Keratinocyte (primary cell): ENCODE results near the gene SLC7A1. TPM values are rescaled to one million over a fixed set of nuclear protein-coding genes. Genes with fewer than 3 reads are reported as not detected.

Experiments
- DNase-seq: peaks from one replicate; pipeline ENCODE4 v3.0.0-alpha.2; 2011; ENCODE audit warnings: low read depth, missing footprints, low spot score
- FAIRE-seq: peaks from 2 replicates; lab custom pipeline; 2011; peaks lifted over from hg19 to GRCh38; lab: Jason Lieb, UNC
- H2AFZ ChIP-seq: 2 replicates; pipeline ENCODE4 v1.6.0; 2012; ENCODE audit warnings: low read length, control low read depth, inconsistent platforms; ENCODE audit not compliant: control insufficient read depth
- H3K27ac ChIP-seq: 2 replicates; pipeline ENCODE4 v1.5.1; 2011; ENCODE audit warnings: low read length; ENCODE audit not compliant: control insufficient read depth, insufficient read depth
- H3K27me3 ChIP-seq: 3 replicates; pipeline ENCODE4 v1.6.0; 2011; ENCODE audit warnings: low read length; ENCODE audit not compliant: control insufficient read depth, insufficient read depth; ENCODE audit errors: extremely low read depth
- H3K36me3 ChIP-seq, 2 experiments: 2 replicates in 1 of 2; 3 replicates in 1 of 2; pipeline ENCODE4 v1.5.1; 2011; ENCODE audit warnings: low read length in 2 of 2, mild to moderate bottlenecking in 1 of 2; ENCODE audit not compliant: control insufficient read depth in 2 of 2, insufficient read depth in 2 of 2; ENCODE audit errors: extremely low read depth in 1 of 2
- H3K4me1 ChIP-seq: 3 replicates; pipeline ENCODE4 v1.5.1; 2011; ENCODE audit warnings: low read length; ENCODE audit not compliant: control insufficient read depth, insufficient read depth; ENCODE audit errors: extremely low read depth
- H3K4me2 ChIP-seq: 3 replicates; pipeline ENCODE4 v1.6.0; 2011; ENCODE audit warnings: low read depth, low read length; ENCODE audit not compliant: control insufficient read depth, insufficient read depth; ENCODE audit errors: extremely low read depth
- H3K4me3 ChIP-seq, 3 experiments: fragments of 200-600 bp in 1 of 3; sonication (generic) in 1 of 3; 2 replicates in 2 of 3; 3 replicates in 1 of 3; pipeline ENCODE4 v1.5.1; 2011 to 2016; ENCODE audit warnings: low read length in 3 of 3, mild to moderate bottlenecking in 3 of 3, control low read depth in 2 of 3, inconsistent platforms in 1 of 3, low read depth in 1 of 3, mixed read lengths in 1 of 3, mixed run types in 1 of 3, moderate library complexity in 1 of 3; ENCODE audit not compliant: control insufficient read depth in 2 of 3, insufficient read depth in 2 of 3; ENCODE audit errors: extremely low read depth in 1 of 3
- H3K79me2 ChIP-seq: 2 replicates; pipeline ENCODE4 v1.6.0; 2012; ENCODE audit warnings: low read length; ENCODE audit not compliant: control insufficient read depth, insufficient read depth
- H3K9ac ChIP-seq: 3 replicates; pipeline ENCODE4 v1.6.0; 2011; ENCODE audit warnings: low read length; ENCODE audit not compliant: control insufficient read depth, insufficient read depth; ENCODE audit errors: extremely low read depth
- H3K9me1 ChIP-seq: 3 replicates; pipeline ENCODE4 v1.6.0; 2011; ENCODE audit warnings: low read length; ENCODE audit not compliant: control insufficient read depth, insufficient read depth; ENCODE audit errors: extremely low read depth
- H3K9me3 ChIP-seq: 2 replicates; pipeline ENCODE4 v1.5.1; 2012; ENCODE audit warnings: low read depth, low read length; ENCODE audit not compliant: control insufficient read depth
- H4K20me1 ChIP-seq: 3 replicates; pipeline ENCODE4 v1.6.0; 2011; ENCODE audit warnings: low read length; ENCODE audit not compliant: control insufficient read depth, insufficient read depth; ENCODE audit errors: extremely low read depth
- EZH2 ChIP-seq: IDR thresholded peaks from one replicate; pipeline ENCODE4 v1.6.1; 2012; ENCODE audit warnings: inconsistent platforms, mild to moderate bottlenecking, low read length, moderate library complexity
- dilution Hi-C: fragments of 300-500 bp; cut with MboI; formaldehyde crosslinking; loops from one replicate; pipeline ENCODE4 v1.7.0; 2020; ENCODE audit warnings: low sequenced_read_pairs; ENCODE audit not compliant: extremely low pct_ligation_motif_present
- polyA plus RNA-seq, 5 experiments: library from polyadenylated mRNA; depleted of rRNA in 3 of 5; stranded (reverse) in 3 of 5; stranded (forward) in 1 of 5; unstranded in 1 of 5; fragments of >200 nt; gene quantifications; 1 replicate in 1 of 5; 2 replicates in 3 of 5; 3 replicates in 1 of 5; pipeline versions ENCODE4 v1.2.1 to v1.2.3, GENCODE V29; 2011 to 2012; ENCODE audit warnings: missing spikeins in 2 of 5, low read depth in 1 of 5, low replicate concordance in 1 of 5
- TF ChIP-seq, protein P1 (sequence below), 3 experiments: IDR thresholded peaks in 1 of 3; conservative IDR thresholded peaks in 1 of 3; optimal IDR thresholded peaks in 1 of 3; 2 replicates in 2 of 3; 3 replicates in 1 of 3; pipeline versions ENCODE3 to v1.5.1; 2011; ENCODE audit warnings: low read length in 3 of 3, mild to moderate bottlenecking in 3 of 3, moderate library complexity in 2 of 3, control low read depth in 1 of 3, inconsistent platforms in 1 of 3; ENCODE audit not compliant: insufficient read depth in 2 of 3; ENCODE audit errors: extremely low read depth in 1 of 3

The SLC7A1 gene
- polyA plus RNA-seq, 1 donor (not counting 4 experiments of a cell fraction or from before 2014, with no cell fraction given) = 41.5 TPM

DNA sequence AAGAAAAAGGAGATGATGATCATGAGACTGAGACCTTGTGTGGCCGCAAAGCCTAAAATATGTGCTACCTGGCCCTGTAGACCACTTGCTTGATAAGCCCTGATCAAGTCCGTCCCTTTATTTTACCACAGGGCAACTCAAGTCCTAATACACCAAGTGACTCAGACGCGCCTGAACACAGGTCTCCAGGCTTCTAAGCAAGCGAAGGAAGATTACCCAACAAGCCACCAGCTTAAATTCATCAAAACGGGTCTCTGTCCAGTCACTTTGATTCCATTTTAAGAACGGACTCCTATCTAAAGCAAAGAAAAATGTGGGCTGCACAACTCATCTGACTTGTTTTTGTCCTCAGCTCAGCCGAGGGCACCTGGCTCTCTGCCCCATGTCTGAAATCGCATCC is 26.8 kb downstream of the SLC7A1 start:
- H4K20me1 ChIP-seq = peaks cover 61% of the 10 kb centered on the region
- peak overlapping the region in 1 of 3 experiments; percentile 15 for H3K4me3 ChIP-seq
- no peak for TF ChIP-seq EZH2
- FAIRE-seq (peak; percentile 87), DNase-seq (no peak)
- no peaks in the 10 kb centered on the region for H3K27me3 ChIP-seq
- peak overlapping the region; percentile 66 for H3K27ac ChIP-seq
- H3K4me2 ChIP-seq = peak overlapping the region; percentile 68
- H3K79me2 ChIP-seq = peaks cover 100% of the 10 kb centered on the region
- no peak overlapping the region for H2AFZ ChIP-seq
- H3K9me1 ChIP-seq = peaks cover 25% of the 10 kb centered on the region
- dilution Hi-C loops = no loop called here
- H3K9me3 ChIP-seq = no peaks in the 10 kb centered on the region
- peaks cover 73% of the 10 kb centered on the region for H3K4me1 ChIP-seq
- peak overlapping the region; percentile 42 for H3K9ac ChIP-seq
- H3K36me3 ChIP-seq = peaks cover 8 to 9% of the 10 kb centered on the region in 2 experiments

DNA sequence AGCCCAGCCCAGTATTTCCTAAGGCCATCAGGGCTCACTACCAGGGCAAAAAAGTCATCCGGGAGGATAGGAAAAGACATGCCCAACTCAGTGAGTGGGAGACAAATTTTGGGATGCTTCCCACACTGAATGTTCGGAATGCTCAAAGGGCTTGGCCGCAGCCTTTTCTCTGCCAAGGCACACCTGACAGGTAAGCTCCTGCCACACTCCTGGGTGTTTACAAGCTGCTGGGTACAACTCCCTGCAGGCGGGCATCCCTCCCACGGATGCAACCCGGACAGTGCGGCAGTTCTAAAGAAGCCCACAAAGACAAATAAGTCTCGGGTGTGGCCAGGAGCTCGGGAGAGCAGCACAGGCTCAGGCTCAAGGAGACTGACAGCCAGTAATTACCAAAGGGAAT is 28.1 kb downstream of the SLC7A1 start:
- TF ChIP-seq, protein P1, sequence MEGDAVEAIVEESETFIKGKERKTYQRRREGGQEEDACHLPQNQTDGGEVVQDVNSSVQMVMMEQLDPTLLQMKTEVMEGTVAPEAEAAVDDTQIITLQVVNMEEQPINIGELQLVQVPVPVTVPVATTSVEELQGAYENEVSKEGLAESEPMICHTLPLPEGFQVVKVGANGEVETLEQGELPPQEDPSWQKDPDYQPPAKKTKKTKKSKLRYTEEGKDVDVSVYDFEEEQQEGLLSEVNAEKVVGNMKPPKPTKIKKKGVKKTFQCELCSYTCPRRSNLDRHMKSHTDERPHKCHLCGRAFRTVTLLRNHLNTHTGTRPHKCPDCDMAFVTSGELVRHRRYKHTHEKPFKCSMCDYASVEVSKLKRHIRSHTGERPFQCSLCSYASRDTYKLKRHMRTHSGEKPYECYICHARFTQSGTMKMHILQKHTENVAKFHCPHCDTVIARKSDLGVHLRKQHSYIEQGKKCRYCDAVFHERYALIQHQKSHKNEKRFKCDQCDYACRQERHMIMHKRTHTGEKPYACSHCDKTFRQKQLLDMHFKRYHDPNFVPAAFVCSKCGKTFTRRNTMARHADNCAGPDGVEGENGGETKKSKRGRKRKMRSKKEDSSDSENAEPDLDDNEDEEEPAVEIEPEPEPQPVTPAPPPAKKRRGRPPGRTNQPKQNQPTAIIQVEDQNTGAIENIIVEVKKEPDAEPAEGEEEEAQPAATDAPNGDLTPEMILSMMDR (optimal IDR thresholded peaks at IDR 0.05 in 1 of 3, IDR thresholded peaks at IDR 0.05 in 1 of 3, conservative IDR thresholded peaks at IDR 0.05 in 1 of 3; ENCODE audit: extremely low read depth in 1 of 3, insufficient read depth in 2 of 3, low read length in 3 of 3) = no peak
- TF ChIP-seq EZH2 = no peak
- FAIRE-seq (peak; percentile 99), DNase-seq (peak; percentile 70)
- Histone ChIP-seq H3K36me3 (peaks cover 5 to 11% of the 10 kb centered on the region in 2 experiments), H3K27me3 (no peaks in the 10 kb centered on the region), H3K27ac (peak overlapping the region; percentile 66), H3K79me2 (peaks cover 99% of the 10 kb centered on the region), H4K20me1 (peaks cover 55% of the 10 kb centered on the region), H3K4me1 (peaks cover 75% of the 10 kb centered on the region), H3K9me3 (no peaks in the 10 kb centered on the region), H3K4me3 (peak overlapping the region in 2 of 3 experiments; percentile 9 to 43), H2AFZ (no peak overlapping the region), H3K9ac (no peak overlapping the region), H3K9me1 (peaks cover 21% of the 10 kb centered on the region), H3K4me2 (peak overlapping the region; percentile 68)
- dilution Hi-C loops = no loop called here

DNA sequence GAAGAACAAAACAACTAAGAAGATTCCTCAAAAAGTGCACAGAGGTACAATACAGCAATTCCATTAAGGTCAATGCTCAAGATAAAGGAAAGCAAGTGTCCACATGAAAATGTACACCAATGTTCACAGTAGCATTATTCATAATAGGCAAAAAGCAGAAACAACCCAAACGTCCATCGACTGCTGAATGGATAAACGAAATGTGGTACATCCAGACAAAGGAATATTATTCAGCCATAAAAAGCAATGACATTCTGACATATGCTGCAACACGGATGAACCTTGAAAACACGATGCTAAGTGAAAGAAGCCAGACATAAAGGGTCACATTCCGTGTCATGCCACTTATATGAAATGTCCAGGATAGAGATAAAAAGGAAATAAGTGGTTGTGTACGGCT is 29.3 kb downstream of the SLC7A1 start:
- Histone ChIP-seq H3K9me1 (peaks cover 24% of the 10 kb centered on the region), H3K9ac (no peak overlapping the region), H3K36me3 (peaks cover 3 to 6% of the 10 kb centered on the region in 2 experiments), H3K27me3 (no peaks in the 10 kb centered on the region), H3K4me3 (no peak overlapping the region), H4K20me1 (peaks cover 55% of the 10 kb centered on the region), H2AFZ (no peak overlapping the region), H3K27ac (no peak overlapping the region), H3K4me2 (no peak overlapping the region), H3K4me1 (peaks cover 85% of the 10 kb centered on the region), H3K79me2 (peaks cover 99% of the 10 kb centered on the region), H3K9me3 (no peaks in the 10 kb centered on the region)
- DNase-seq = no peak
- dilution Hi-C loops = no loop called here
- TF ChIP-seq, protein P1 (optimal IDR thresholded peaks at IDR 0.05 in 1 of 3, IDR thresholded peaks at IDR 0.05 in 1 of 3, conservative IDR thresholded peaks at IDR 0.05 in 1 of 3; ENCODE audit: extremely low read depth in 1 of 3, insufficient read depth in 2 of 3, low read length in 3 of 3) = no peak
- TF ChIP-seq EZH2 = no peak
- FAIRE-seq = no peak
